ENCODE measurements around the gene ZFP92.
"Not testable (repeated sequence)": the region's sequence is repeated elsewhere in the genome, so short reads cannot be mapped to it uniquely, and the experiment has no call there.

The ZFP92 gene

DNA sequence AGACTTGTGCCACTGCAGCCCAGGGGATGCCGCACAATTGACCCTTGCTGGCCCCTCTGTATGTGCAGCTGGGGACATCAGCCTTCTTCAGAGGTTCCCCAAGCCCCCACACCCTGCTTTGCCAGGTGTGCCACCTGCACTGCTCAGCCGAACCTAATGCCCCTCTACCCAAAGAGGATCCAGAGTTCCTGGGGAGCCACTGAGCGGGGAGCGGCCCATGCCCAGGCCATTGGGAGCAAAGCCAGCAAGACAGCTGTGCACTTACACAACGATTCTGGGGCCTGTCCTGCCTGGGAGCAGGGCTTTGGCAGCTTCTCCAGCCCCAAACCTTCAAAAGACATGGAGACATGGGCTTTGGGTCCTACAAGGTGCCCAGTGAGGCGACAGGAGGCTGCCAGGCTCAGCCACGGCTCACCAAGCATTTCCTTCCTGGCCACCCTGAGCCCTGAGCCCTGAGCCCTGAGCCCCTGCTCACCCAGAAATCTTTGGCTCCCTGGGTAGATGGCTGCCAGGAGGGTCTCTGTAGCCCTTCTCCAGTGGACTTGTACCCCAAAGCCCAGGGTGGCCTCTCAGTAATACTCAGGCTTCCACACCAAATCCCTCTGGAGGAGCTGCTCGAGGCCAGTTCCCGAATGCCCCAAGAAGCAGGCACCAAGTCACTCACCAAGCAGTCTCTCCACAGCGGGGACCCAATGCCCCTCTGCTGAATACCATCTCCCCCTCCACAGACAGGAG is 23.1 kb upstream of the ZFP92 start:
- no peak for DNase-seq

DNA sequence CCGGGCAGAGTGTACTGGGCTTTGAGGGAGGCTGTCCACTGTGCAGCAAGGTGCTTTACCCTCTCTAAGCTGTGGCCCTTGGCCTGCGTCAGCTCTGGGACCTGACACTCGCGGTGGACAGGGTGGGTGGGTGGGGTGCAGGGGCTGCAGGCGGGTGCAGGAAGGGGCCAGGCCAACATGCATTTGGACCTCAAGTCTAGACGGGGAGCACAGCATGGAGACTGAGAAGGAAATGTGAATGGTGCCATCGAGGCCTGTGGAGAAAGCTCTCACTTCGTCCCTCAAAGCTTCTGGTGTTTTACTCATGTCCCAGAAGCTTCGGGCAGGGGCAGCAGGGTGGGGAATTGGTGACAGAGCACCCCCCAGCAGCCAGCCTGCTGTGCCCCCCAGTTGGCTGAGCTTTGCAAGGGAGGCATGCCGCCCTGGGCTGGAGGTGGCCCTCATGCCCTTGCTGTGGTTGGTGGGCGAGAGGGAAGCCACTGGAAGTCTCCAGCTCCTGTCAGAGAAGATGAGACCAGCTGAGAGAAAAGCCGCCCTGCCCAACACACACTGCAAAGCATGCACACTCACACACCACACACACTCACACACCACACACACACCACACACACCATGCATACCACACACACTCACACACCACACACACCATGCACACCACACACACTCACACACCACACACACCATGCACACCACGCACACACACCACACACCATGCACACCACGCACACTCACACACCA is 22.4 kb upstream of the ZFP92 start:
- no peak for DNase-seq

- not testable (repeated sequence) for DNase-seq
These were observed 21.9 kb upstream of the ZFP92 start for GRCh38 chrX:153389460-153389768.

DNA sequence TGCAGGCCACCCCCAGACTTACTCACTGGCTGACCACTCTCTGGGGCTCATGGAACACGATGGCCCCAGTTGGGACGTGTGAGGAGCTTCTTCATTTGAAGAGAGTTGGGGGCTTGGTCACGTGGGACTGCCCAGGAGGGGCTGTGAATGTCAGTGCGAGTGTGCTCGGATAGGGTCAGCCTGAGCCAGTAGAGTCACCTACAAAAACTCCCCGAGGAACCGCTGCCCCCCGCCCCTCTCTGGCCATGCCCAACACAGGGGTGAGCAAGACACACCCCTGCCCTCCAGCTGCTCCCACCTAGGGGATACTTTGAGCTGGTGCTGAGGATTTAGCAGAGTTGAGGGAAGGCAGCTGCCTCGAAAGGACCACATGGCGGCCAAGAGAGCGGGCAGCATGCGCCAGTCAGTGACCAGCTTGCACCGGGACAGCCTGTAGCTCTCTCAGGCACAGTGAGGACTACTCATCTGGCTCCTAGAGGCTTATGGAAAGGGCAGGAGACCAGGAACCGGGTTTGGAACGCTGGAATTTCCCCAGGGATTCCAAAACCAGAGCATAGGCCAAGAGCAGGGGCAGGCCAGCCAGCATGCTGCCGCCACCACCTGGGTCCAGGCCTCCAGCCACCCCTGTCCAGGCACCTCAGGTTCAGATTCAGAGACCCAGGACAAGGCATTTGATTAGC is 18.5 kb upstream of the ZFP92 start:
- no peak for DNase-seq

- DNase-seq: no peak
These were observed 16.7 kb upstream of the ZFP92 start for GRCh38 chrX:153394612-153395011.

- no peak for DNase-seq
These were observed 15.5 kb upstream of the ZFP92 start for GRCh38 chrX:153395613-153396319.

DNA sequence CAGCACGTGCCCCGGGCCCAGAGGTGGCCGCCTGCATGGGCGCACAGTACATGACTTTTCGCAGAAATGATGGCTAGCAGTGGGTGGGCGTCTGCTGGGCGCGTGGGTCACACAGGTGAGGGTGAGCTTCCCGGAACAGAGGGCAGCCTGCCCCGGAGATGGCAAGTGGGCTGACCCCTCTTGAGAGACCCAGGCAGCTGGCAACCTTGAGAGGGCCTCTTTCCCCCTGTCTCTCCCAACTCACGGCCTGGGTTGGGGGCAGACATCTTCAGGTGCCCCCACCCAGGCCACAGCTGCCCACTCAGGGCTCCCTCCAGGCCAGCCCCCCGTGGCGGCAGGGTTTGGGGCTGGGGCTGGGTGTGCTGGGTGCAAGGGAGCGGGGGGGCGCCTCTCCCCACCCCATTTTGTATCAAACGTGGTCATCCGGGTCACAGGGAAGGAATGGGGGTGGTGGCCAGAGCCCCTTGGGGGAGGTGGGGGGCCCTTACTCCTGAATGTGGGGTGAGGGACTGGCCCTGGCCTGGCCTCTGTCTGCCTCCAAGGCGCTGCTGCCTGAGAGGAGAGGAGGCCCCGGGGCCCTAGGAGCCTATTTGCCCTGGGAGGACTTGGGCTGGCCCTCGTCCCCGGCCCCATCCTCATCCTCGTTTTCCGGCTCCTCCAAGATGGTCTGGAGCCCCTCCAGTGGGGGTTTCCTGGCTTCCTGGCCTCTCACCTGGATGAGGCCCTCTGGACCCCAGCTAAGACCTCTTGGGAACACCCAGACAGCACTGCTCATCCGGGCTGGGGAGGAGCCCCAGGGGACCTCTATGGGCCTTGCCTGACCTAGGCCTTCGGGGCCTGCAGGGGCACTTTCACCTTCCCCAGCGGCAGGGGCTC is 14.7 kb upstream of the ZFP92 start:
- DNase-seq: no peak

DNA sequence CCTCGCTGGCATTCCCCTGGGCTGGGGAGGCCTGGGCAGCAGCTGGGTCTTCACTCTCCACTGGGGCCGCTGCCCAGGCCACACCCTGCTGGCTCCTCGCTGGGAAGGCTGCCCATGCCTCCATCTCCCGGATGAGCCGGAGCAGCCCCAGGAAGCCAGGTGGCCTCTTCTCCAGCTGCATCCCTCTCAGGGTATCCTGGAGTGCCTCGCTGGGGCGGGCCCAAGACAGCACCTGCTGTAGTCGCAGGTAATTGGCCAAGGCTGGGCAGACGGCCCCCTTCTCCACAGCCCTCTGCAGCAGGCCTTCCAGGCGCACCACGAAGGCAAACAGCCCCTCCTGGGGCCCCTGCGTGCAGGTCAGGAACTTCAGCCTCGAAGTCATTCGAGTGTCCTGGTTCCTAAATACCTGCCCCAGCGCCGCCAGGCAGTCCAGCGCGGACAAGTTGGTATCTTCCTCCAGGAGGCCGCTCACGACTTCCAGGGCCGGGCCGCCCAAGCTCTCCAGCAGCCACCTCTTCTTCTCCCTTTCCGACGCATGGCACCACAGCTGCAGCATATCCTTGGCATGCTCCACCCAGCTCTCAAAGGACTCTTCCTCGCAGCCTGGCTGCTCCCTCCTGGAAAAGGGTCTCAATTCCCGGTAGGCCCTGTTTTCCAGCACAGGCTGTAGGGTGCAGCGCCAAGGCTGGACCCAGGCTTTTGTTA is 13.9 kb upstream of the ZFP92 start:
- DNase-seq: no peak

DNA sequence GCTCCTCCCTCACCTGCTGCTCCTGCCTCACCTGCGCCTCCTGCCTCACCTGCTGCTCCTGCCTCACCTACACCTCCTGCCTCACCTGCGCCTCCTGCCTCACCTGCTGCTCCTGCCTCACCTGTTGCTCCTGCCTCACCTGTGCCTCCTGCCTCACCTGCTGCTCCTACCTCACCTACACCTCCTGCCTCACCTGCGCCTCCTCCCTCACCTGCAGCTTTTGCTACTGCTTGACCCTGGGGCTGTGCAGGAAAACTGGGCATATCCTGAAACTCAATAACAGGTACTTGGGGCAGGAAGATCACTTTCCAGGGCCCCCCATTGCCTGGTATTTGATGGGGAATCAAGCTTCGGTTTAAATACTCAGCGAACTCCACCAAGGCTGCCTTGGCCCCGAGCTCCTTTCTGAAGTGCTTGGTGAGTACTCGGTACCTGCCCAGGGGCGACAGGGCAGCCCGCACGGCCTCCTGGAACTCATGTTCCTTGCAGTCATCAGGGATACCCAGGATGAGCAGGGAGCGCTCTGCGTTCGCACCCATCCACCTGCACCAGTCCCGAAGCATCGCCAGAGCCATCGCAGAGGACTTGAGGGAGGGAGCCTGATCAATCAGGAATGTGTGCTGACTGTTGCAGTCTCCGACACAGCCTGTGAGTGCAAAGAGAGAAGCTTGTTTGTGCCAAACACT is 12.9 kb upstream of the ZFP92 start:
- DNase-seq: no peak

DNA sequence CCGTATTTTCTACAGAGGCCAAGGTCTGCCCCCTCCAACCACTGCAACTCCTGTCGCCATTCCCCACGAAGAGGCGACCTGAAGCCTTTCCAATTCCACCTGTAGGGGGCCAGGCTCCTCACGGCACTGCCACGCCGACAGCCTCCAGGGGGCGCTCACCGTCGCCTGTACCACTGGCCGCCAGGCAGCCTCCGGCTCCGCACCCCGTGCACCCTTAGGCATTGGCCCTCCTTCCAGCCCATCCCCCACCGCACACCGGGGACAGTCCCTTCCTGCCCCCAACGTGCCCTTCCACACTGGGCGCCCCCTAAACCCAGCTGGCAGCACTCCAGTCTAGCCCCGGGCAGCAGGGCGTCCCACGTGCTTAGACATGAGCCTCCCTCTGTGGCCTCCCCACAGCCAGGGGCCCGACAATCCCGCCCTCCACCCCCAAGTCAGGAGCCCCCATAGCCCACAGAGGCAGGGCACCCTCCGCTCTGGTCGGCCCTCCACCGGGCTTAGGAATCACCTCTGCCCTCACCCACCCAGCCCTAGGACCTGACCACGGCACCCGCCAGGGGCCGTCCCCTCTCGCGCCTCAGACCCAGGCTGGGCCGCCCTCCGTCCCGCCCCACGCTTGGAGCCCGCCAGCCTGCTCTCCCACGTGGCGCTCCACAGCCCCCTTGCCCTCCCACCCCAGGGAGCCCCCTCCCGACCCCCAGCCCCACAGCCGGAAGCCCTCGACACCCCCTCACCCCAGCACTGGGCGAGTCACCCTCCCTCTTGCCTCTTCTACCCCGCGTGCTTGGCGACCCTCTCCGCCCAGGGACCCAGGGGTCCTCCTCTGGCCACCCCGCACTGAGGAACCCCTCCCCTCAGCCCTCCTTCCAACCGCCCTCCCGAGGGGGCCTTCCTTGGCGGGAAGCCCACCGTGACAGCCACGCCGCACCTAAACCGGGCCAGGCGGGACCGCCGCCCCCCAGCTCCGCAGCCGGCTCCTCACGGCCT is 10.8 kb upstream of the ZFP92 start:
- DNase-seq: peak in 1 of 2 experiments; percentile 38

DNA sequence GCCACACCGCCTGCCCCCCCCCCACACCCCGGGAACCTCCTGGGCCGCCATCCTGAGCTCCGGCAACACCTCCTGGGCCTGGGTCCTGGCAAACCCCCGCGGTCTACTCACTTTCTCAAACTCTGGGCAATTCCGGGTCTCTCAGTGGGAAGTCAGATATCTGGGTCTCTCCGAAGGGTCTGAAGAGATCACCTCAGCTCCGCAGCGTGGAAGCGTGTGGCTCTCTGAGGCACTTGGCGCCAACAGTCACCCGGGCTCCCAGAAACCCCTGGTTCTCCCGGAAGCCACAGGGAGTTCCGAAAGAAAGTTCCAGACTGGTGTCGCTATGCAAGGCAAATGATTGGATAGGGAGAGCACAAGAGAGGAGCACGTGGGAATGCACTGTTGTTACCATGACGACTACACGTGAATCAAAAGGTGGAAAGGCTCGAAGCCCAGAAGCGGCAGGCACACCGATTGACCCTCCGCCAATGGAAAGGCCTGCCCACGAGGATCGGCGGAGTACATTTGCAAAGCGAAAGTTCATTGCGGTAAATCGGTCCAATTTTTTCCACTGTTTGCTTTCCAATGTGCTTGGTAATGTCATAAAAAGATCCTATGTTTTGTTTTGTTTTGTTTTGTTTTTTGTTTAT is 10.0 kb upstream of the ZFP92 start, which contains the start of gene PNMA6E:
Gene PNMA6E, minus strand, starts transcription at position 218 of the 632 bp plus-strand sequence. CDS start 2,501 bp downstream, outside the sequence.
- DNase-seq: no peak

DNA sequence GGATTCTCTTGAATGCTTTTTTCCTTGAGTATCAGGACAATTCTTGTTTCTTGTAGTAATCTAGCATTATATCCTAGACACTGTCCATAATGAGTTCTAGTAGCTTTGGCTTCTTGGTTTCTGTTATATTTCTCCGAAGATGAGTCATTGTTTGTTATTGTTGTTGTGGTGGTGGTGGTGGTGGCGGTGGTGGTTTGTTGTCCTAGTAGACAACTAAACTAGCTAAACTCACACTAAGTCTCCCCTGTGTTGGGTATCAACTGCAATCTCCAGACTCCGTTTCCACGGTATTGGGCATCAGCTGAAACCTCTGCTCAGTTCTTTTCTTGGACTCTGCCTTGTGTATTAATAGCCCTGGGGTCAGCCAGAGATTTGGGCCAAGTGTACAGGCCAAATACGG is 6.9 kb upstream of the ZFP92 start:
- DNase-seq: not testable (repeated sequence)

GRCh38 chrX:153405426-153405825 is 5.8 kb upstream of the ZFP92 start:
- DNase-seq: no peak

DNA sequence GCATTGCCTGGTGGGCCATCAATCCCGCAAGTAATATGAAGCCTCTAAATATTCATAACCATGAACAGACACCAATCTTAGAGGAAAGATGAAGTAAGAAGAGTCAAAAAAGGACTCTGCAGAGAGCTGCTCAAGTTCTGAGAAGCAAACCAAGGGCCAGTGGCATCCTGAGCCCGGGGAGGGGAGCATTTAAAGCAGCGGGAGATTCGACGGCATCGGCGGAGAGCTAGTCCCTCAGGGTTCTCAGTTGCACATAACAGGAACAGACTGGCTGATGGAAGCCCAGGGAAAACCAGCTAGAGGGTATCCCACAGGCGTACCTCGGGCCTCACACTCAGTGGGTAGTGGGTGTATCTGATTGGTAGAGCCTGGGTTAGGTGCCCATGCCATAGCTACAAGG is 5.3 kb upstream of the ZFP92 start:
- no peak for DNase-seq

DNA sequence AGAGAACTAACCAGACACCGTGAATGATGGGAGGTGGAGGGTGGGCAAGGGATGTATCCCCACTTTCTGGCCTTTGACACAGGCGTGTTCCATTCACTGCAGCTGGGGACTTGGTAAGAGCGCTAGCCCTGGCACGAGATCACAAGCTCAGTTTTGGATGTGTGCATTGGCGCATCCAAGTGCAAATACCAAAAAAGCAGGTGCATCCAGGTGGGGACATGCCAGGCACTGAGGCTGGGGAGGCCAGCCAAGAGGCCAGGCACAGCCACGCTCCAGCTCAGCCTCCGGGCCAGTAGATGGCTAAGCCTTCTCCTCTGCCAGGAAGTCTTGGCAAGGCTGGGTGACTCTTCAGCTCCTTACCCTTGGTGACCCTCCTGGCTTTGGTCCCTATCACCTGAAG is 4.4 kb upstream of the ZFP92 start:
- DNase-seq: no peak

- DNase-seq: no peak
These were observed 3.5 kb upstream of the ZFP92 start for GRCh38 chrX:153407736-153408135.

GRCh38 chrX:153408221-153408721 is 3.0 kb upstream of the ZFP92 start:
- no peak for DNase-seq

DNA sequence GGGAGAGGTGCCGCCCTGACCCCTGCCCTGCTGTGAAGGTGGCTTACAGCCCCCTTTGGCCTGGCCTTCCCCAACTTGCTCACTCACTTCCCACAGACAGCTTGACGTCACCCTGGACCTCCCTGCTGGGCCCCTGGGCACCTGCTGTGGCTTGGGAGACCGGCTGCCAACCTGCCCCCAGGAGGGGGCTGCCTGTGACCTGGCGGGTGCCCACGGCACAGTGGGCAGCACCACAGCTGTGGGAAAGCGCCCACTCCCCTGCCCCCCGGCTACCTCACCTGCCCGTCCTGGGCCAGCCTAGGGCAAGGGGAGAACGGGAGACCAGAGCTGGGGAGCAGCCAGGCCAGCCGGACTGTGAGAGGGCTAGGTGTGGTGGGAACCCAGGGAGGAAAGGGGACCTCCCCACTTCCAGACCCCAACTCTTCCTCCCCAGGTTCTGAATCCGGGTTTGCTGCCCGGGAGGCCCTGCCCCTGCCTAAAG is 2.4 kb upstream of the ZFP92 start:
- DNase-seq: no peak
